Skeletal muscle cell (primary cell): Measurements from ENCODE around the gene HAUS6.
"Not testable (repeated sequence)": the region's sequence is repeated elsewhere in the genome, so short reads cannot be mapped to it uniquely, and the experiment has no call there.

Experiments
- DNase-seq: peaks from one replicate; pipeline ENCODE4 v3.0.0-alpha.2; 2010; ENCODE audit warnings: low read depth
- H3K4me3 ChIP-seq: 2 replicates; pipeline ENCODE4 v1.5.1; 2011; ENCODE audit warnings: low read depth, mild to moderate bottlenecking, control low read depth, low read length, moderate library complexity

HAUS6 gene

GRCh38 chr9:19117039-19117716 lies 14.5 kb upstream of the HAUS6 start:
- H3K4me3 ChIP-seq: no peak overlapping the region
- no peak for DNase-seq

DNA sequence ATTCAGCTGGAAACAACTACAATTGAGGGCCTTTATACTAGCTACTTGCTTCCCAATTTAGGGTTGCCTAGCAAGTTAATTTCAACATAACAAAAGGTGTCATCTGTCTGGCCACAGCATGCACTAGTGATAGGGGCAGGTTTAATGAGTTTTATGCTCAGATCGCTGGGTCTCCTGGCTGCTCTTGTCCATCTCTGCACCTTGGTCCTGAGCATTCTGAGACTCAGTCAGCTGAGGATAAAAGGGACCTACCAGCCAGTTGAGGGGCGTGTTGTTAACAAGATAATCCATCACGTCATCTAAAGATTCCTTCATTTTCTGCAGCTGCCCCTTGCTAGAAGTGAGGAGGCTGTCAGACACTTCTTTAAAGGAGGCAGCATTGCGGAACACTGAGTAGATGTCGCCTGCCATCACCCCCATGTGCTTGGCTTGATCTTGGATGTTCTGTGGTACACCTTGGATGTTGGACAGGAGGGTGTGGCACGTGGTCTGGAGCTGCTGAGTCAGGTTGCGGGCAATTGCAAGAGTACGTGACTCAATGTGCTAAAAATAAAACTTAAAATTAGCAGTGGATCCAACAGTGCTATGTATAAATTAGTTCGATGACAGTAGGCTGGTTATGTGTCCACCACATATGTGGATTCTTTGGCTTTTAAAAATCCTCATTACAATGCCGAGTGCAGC lies 13.5 kb upstream of the HAUS6 start:
- H3K4me3 ChIP-seq: no peak overlapping the region
- no peak for DNase-seq

DNA sequence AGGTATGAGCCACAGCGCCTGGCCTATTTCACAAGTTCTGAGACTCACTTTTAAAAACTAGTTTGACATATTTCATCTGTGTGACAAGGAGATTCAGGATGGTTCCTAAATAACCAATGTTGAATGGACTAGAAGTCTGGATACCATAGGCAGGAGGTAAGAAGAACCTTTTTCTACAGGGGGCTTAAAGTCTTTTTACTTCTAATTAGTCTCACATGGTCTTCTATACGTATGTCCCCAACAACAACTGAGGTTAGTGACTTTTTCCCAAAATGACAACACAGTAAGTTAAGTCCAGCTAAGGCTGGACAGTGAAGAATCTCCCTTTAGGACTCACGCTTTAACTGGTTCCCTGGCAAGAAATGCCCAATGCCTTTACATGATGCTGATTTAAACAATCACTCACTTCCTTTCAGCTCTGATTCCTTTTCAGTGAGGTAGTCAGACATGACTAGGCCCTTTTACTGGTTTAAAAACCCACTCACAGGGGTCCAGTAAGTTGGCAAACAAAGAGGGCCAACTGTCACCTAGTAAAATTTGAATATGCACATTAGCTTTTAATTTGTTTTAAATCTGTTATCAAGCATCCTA lies 12.1 kb upstream of the HAUS6 start:
- no peak for DNase-seq
- H3K4me3 ChIP-seq: no peak overlapping the region

DNA sequence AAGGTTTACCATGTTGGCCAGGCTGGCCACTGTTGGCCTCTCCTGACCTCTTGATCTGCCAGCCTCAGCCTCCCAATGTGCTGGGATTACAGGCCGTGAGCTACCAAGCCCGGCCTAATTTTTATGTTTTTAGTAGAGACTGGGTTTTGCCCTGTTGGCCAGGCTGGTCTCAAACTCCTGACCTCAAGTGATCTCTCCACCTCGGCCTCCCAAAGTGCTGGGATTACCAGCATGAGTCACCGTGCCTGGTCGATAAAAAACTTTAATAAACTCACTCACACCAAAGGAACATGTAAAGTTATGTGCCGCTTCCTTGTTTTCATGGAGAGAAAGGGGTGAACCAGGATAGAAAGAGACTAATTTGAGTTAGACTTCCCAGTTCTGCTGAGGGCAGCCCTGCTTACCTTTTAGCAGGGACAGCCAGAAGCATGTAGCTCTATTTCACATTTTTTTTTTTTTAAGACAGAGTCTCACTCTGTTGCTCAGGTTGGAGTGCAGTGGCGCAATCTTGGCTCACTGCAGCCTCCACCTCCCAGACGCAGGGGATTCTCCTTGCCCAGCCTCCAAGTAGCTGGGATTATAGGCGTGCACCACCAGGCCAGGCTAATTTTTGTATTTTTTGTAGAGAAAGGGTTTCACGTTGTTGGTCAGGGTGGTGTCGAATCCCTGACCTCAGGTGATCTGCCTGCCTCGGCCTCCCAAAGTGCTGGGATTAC lies 11.4 kb upstream of the HAUS6 start:
- no peak for DNase-seq
- H3K4me3 ChIP-seq: no peak overlapping the region

- not testable (repeated sequence) for DNase-seq, H3K4me3 ChIP-seq
Observed at GRCh38 chr9:19113064-19113611, 10.4 kb upstream of the HAUS6 start.

GRCh38 chr9:19108038-19108437 lies 5.3 kb upstream of the HAUS6 start:
- H3K4me3 ChIP-seq: no peak overlapping the region
- DNase-seq: no peak

- H3K4me3 ChIP-seq: no peak overlapping the region
- DNase-seq: no peak
Observed at GRCh38 chr9:19104515-19105282, 2.0 kb upstream of the HAUS6 start.

GRCh38 chr9:19102181-19102630 lies 498 bp downstream of the HAUS6 start:
- H3K4me3 ChIP-seq: peak overlapping the region; percentile 83
- no peak for DNase-seq

DNA sequence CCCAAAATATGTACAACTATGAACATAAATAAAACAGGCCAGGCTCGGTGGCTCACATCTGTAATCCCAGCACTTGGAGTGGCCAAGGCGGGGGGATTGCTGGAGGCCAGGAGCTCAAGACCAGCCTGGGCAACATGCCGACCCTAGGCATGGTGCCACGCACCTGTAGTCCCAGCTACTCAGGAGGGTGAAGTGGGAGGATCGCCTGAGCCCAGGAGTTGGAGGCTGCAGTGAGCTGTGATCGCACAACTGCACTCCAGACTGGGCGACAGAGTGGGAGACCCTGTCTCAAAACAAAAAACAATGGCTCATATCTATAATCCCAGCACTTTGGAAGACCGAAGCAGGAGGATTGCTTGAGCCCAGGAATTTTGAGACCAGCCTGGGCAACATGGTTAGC lies 1.5 kb downstream of the HAUS6 start:
- H3K4me3 ChIP-seq: peak overlapping the region; percentile 83
- no peak for DNase-seq

GRCh38 chr9:19097431-19097830 lies 5.3 kb downstream of the HAUS6 start:
- DNase-seq, H3K4me3 ChIP-seq: not testable (repeated sequence)

- no peak overlapping the region for H3K4me3 ChIP-seq
- DNase-seq: no peak
Observed at GRCh38 chr9:19087106-19088000, 15.4 kb downstream of the HAUS6 start.

- H3K4me3 ChIP-seq: no peak overlapping the region
- no peak for DNase-seq
Observed at GRCh38 chr9:19085295-19085694, 17.4 kb downstream of the HAUS6 start.

DNA sequence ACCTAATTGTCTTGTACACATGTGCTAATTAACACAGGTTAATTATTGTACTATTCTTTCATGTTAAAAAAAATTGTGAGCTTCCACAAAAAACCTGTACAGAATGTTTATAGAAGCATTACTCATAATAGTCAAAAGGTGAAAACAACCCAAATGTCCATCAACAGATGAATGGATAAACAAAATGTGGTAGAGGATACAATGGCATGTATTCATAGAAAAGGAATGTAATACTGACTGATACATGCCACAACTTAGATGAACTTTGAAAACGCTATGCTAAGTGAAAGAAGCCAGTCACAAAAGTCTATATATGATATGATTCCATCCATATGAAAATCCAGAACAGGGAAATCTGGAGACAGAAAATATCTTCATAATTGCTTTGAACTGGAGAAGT lies 27.9 kb downstream of the HAUS6 start:
- DNase-seq: no peak
- H3K4me3 ChIP-seq: no peak overlapping the region

DNA sequence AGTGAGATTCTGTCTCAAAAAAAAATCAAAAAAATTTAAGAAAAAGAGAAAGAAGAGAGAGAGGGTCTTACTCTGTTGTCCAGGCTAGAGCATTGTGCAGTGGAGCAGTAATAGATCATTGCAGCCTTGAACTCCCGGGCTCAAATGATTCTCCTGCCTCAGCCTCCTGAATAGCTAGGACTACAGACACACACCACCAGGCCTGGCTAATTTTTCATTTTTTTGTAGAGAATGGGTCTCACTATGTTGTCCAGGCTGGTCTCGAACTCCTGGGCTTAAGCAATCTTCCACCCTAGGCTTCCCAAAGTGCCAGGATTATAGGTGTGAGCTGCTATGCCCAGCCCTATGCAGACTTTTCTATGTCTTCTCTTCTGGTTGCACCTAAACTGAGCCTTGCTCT lies 28.5 kb downstream of the HAUS6 start:
- no peak overlapping the region for H3K4me3 ChIP-seq
- DNase-seq: no peak

GRCh38 chr9:19057033-19057432 lies 45.7 kb downstream of the HAUS6 start:
- no peak overlapping the region for H3K4me3 ChIP-seq
- DNase-seq: no peak

GRCh38 chr9:19050637-19051591 lies 51.8 kb downstream of the HAUS6 start:
- H3K4me3 ChIP-seq: peak overlapping the region; percentile 85
- no peak for DNase-seq

- no peak for DNase-seq
- H3K4me3 ChIP-seq: peak overlapping the region; percentile 85
Observed at GRCh38 chr9:19049917-19050636, 52.6 kb downstream of the HAUS6 start.
